GM23248 (cell line): ENCODE measurements around the gene DPP8. TPM values are rescaled to one million over a fixed set of nuclear protein-coding genes. Genes with fewer than 3 reads are reported as not detected.
A peak's percentile ranks its signal among the peaks of the same experiment; 100 is the strongest.

Experiments used
- DNase-seq: peaks from one replicate; pipeline ENCODE4 v3.0.0-alpha.2; 2015
- H2AFZ ChIP-seq: fragments of 200-600 bp; sonication (generic); 2 replicates; pipeline ENCODE4 v1.6.1; 2016; ENCODE audit warnings: antibody characterized with exemption
- H3F3A ChIP-seq: fragments of 200-600 bp; sonication (generic); 2 replicates; pipeline ENCODE4 v1.6.1; 2016; ENCODE audit warnings: mild to moderate bottlenecking, antibody characterized with exemption, mixed run types; ENCODE audit not compliant: insufficient read depth
- H3K27ac ChIP-seq: fragments of 200-600 bp; sonication (generic); 2 replicates; pipeline ENCODE4 v1.5.1; 2016; ENCODE audit warnings: mild to moderate bottlenecking
- H3K27me3 ChIP-seq: fragments of 200-600 bp; sonication (generic); replicated peaks from 2 replicates; pipeline ENCODE4 v1.6.1; 2016; ENCODE audit warnings: mild to moderate bottlenecking; ENCODE audit not compliant: insufficient read depth
- H3K36me3 ChIP-seq: fragments of 200-600 bp; sonication (generic); 2 replicates; pipeline ENCODE4 v1.6.1; 2016; ENCODE audit warnings: low read depth, mild to moderate bottlenecking
- H3K4me1 ChIP-seq: fragments of 200-600 bp; sonication (generic); 2 replicates; pipeline ENCODE4 v1.6.1; 2016; ENCODE audit warnings: mild to moderate bottlenecking; ENCODE audit not compliant: insufficient read depth
- H3K4me2 ChIP-seq: fragments of 200-600 bp; sonication (generic); one replicate; pipeline ENCODE4 v1.6.1; 2016; ENCODE audit warnings: mild to moderate bottlenecking; ENCODE audit not compliant: unreplicated experiment
- H3K4me3 ChIP-seq: fragments of 200-600 bp; sonication (generic); 2 replicates; pipeline ENCODE4 v1.5.1; 2016; ENCODE audit warnings: mild to moderate bottlenecking
- H3K79me2 ChIP-seq: fragments of 200-600 bp; sonication (generic); 2 replicates; pipeline ENCODE4 v1.6.1; 2016; ENCODE audit warnings: mild to moderate bottlenecking; ENCODE audit not compliant: insufficient read depth
- H3K9ac ChIP-seq: fragments of 200-600 bp; sonication (generic); 2 replicates; pipeline ENCODE4 v1.6.1; 2016; ENCODE audit warnings: mild to moderate bottlenecking
- H3K9me2 ChIP-seq: fragments of 200-600 bp; sonication (generic); 2 replicates; pipeline ENCODE4 v1.6.1; 2016; ENCODE audit warnings: mixed run types, mild to moderate bottlenecking, moderate library complexity; ENCODE audit not compliant: insufficient read depth
- H3K9me3 ChIP-seq: fragments of 200-600 bp; sonication (generic); one replicate; pipeline ENCODE4 v1.6.1; 2017; ENCODE audit warnings: low read depth
- H4K20me1 ChIP-seq: fragments of 200-600 bp; sonication (generic); 2 replicates; pipeline ENCODE4 v1.6.0; 2016; ENCODE audit not compliant: insufficient read depth
- EZH2 ChIP-seq: fragments of 200-600 bp; sonication (generic); IDR thresholded peaks from 2 replicates; pipeline ENCODE4 v1.6.1; 2018; ENCODE audit warnings: antibody characterized with exemption, mild to moderate bottlenecking; ENCODE audit not compliant: insufficient read depth, poor library complexity, severe bottlenecking
- EZH2phosphoT487 ChIP-seq: fragments of 200-600 bp; sonication (generic); IDR thresholded peaks from 2 replicates; pipeline ENCODE4 v1.6.1; 2018; ENCODE audit warnings: antibody characterized with exemption, moderate library complexity, mild to moderate bottlenecking, low read depth; ENCODE audit not compliant: insufficient read depth
- WGBS, 2 experiments: methylation state at CpG; one replicate each; pipeline ENCODE4 v1.1.6; 2015 to 2017; ENCODE audit warnings: low lambda C conversion rate in 2 of 2, low coverage in 1 of 2; ENCODE audit errors: missing lambda C conversion rate in 2 of 2; 5-methylcytosine and 5-hydroxymethylcytosine counted together
- in situ Hi-C: fragments of 300-500 bp; cut with MboI; formaldehyde crosslinking; loops from 2 replicates; pipeline ENCODE4 v1.15.0; 2020
- polyA plus RNA-seq: library from polyadenylated mRNA; unstranded; fragments of >200 nt; fragmentation: Nextera tagmentation; extraction: Ambion mirVana; gene quantifications from 2 replicates; pipeline ENCODE4 v1.2.1, GENCODE V29; 2016
- total RNA-seq: library from RNA; depleted of rRNA; stranded (reverse); fragments of >200 nt; shearing (Covaris generic); gene quantifications from 2 replicates; pipeline ENCODE4 v1.2.3, GENCODE V29; 2014

DPP8 gene
- total and polyA plus RNA-seq, 2 experiments from 2014 or later: 28.0 to 28.9 TPM

GRCh38 chr15:65413051-65413759 lies 104.3 kb downstream of the DPP8 start:
- peaks cover 13% of the 10 kb centered on the region for H3F3A ChIP-seq
- no peak for DNase-seq
- no peak for TF ChIP-seq EZH2
- no peak for TF ChIP-seq EZH2phosphoT487
- no peak overlapping the region for H3K4me2 ChIP-seq
- in situ Hi-C loops: no loop called here
- no peaks in the 10 kb centered on the region for H3K36me3 ChIP-seq
- no peak overlapping the region for H3K4me3 ChIP-seq
- peaks cover 14% of the 10 kb centered on the region for H3K4me1 ChIP-seq
- no peaks in the 10 kb centered on the region for H3K9me2 ChIP-seq
- H3K79me2 ChIP-seq: no peaks in the 10 kb centered on the region
- peaks cover 16% of the 10 kb centered on the region for H3K27me3 ChIP-seq
- H2AFZ ChIP-seq: no peak overlapping the region
- H3K9me3 ChIP-seq: no peaks in the 10 kb centered on the region
- H3K9ac ChIP-seq: no peak overlapping the region
- no peaks in the 10 kb centered on the region for H4K20me1 ChIP-seq
- H3K27ac ChIP-seq: no peak overlapping the region

GRCh38 chr15:65412556-65412955 lies 104.9 kb downstream of the DPP8 start:
- in situ Hi-C loops: no loop called here
- no peaks in the 10 kb centered on the region for H3K36me3 ChIP-seq
- H3K9me2 ChIP-seq: no peaks in the 10 kb centered on the region
- no peak overlapping the region for H3K4me2 ChIP-seq
- no peak overlapping the region for H3K4me3 ChIP-seq
- H3K9me3 ChIP-seq: no peaks in the 10 kb centered on the region
- 9 to 21% methylated on average over 1 of the region's 1 CpG for WGBS, 2 experiments
- no peak overlapping the region for H3K27ac ChIP-seq
- no peaks in the 10 kb centered on the region for H3K79me2 ChIP-seq
- no peak for DNase-seq
- H4K20me1 ChIP-seq: no peaks in the 10 kb centered on the region
- no peak overlapping the region for H2AFZ ChIP-seq
- no peak overlapping the region for H3K9ac ChIP-seq
- H3K27me3 ChIP-seq: peaks cover 16% of the 10 kb centered on the region
- TF ChIP-seq EZH2phosphoT487 (no peak), EZH2 (no peak)
- peaks cover 13% of the 10 kb centered on the region for H3F3A ChIP-seq
- peaks cover 15% of the 10 kb centered on the region for H3K4me1 ChIP-seq

GRCh38 chr15:65411465-65412071 lies 105.9 kb downstream of the DPP8 start:
- Histone ChIP-seq H3K36me3 (no peaks in the 10 kb centered on the region), H3K79me2 (no peaks in the 10 kb centered on the region), H3K4me3 (no peak overlapping the region), H3K9me3 (no peaks in the 10 kb centered on the region), H3K27ac (no peak overlapping the region), H3K27me3 (peaks cover 8% of the 10 kb centered on the region), H3K4me2 (no peak overlapping the region), H3K9ac (no peak overlapping the region), H2AFZ (no peak overlapping the region), H3F3A (peaks cover 13% of the 10 kb centered on the region), H3K9me2 (no peaks in the 10 kb centered on the region), H4K20me1 (no peaks in the 10 kb centered on the region), H3K4me1 (peaks cover 15% of the 10 kb centered on the region)
- in situ Hi-C loops: no loop called here
- TF ChIP-seq EZH2 (no peak), EZH2phosphoT487 (no peak)
- WGBS, 2 experiments: 55 to 68% methylated on average over 5 of the region's 5 CpGs
- peak; percentile 33 for DNase-seq

- DNase-seq: no peak
- Histone ChIP-seq H3K27ac (no peak overlapping the region), H3K4me3 (no peak overlapping the region), H3K36me3 (no peaks in the 10 kb centered on the region), H3K9me2 (no peaks in the 10 kb centered on the region), H2AFZ (no peak overlapping the region), H3K4me2 (no peak overlapping the region), H3K79me2 (no peaks in the 10 kb centered on the region), H4K20me1 (no peaks in the 10 kb centered on the region), H3K9ac (no peak overlapping the region), H3K4me1 (peaks cover 15% of the 10 kb centered on the region), H3F3A (peaks cover 13% of the 10 kb centered on the region), H3K9me3 (no peaks in the 10 kb centered on the region), H3K27me3 (peaks cover 8% of the 10 kb centered on the region; the same call in 1 of the 2 replicates)
- in situ Hi-C loops: no loop called here
- TF ChIP-seq EZH2: no peak
- TF ChIP-seq EZH2phosphoT487: no peak
- WGBS, 2 experiments: 72 to 86% methylated on average over 8 to 10 of the region's 10 CpGs
These were observed 106.5 kb downstream of the DPP8 start for GRCh38 chr15:65410972-65411371.
